ENCODE data around the gene DHRS7B.
A peak's percentile ranks its signal among the peaks of the same experiment; 100 is the strongest.

DHRS7B gene

GRCh38 chr17:21199311-21199710 lies 72.5 kb downstream of the DHRS7B start:
- no peak overlapping the region for H3K4me3 ChIP-seq (ENCODE audit: low read length)
- peak; percentile 47 for DNase-seq (ENCODE audit: low read depth)
- no peak for TF ChIP-seq CTCF (IDR thresholded peaks at IDR 0.05; ENCODE audit: insufficient read depth, low read depth, low read length, missing control alignments)

- no peak for TF ChIP-seq CTCF (IDR thresholded peaks at IDR 0.05; ENCODE audit: insufficient read depth, low read depth, low read length, missing control alignments)
- no peak overlapping the region for H3K4me3 ChIP-seq (ENCODE audit: low read length)
- DNase-seq (ENCODE audit: low read depth), result no peak
These were observed 73.1 kb downstream of the DHRS7B start for GRCh38 chr17:21199856-21200255.

- DNase-seq (ENCODE audit: low read depth), result peak; percentile 57
- no peak overlapping the region for H3K4me3 ChIP-seq (ENCODE audit: low read length)
- no peak for TF ChIP-seq CTCF (IDR thresholded peaks at IDR 0.05; ENCODE audit: insufficient read depth, low read depth, low read length, missing control alignments)
These were observed 74.0 kb downstream of the DHRS7B start for GRCh38 chr17:21200590-21201297.

- peak; percentile 51 for DNase-seq (ENCODE audit: low read depth)
- no peak for TF ChIP-seq CTCF (IDR thresholded peaks at IDR 0.05; ENCODE audit: insufficient read depth, low read depth, low read length, missing control alignments)
These were observed 74.5 kb downstream of the DHRS7B start for GRCh38 chr17:21201298-21201595.

GRCh38 chr17:21201874-21202273 lies 75.1 kb downstream of the DHRS7B start:
- no peak for TF ChIP-seq CTCF (IDR thresholded peaks at IDR 0.05; ENCODE audit: insufficient read depth, low read depth, low read length, missing control alignments)
- H3K4me3 ChIP-seq (ENCODE audit: low read length), result no peak overlapping the region
- DNase-seq (ENCODE audit: low read depth), result no peak

More at GRCh38 chr17:21201298-21201595, 74.5 kb downstream of the DHRS7B start:
- H3K4me3 ChIP-seq (ENCODE audit: low read length), result no peak overlapping the region

GRCh38 chr17:21202512-21202911 lies 75.7 kb downstream of the DHRS7B start:
- TF ChIP-seq CTCF (IDR thresholded peaks at IDR 0.05; ENCODE audit: insufficient read depth, low read depth, low read length, missing control alignments), result no peak
- no peak overlapping the region for H3K4me3 ChIP-seq (ENCODE audit: low read length)
- no peak for DNase-seq (ENCODE audit: low read depth)

GRCh38 chr17:21204935-21205334 lies 78.2 kb downstream of the DHRS7B start:
- H3K4me3 ChIP-seq (ENCODE audit: low read length), result no peak overlapping the region
- no peak for DNase-seq (ENCODE audit: low read depth)

More at GRCh38 chr17:21204935-21205334, 78.2 kb downstream of the DHRS7B start:
- no peak for TF ChIP-seq CTCF (IDR thresholded peaks at IDR 0.05; ENCODE audit: insufficient read depth, low read depth, low read length, missing control alignments)

Data from epithelial cell of esophagus (primary cell).